Activated CD8-positive, alpha-beta memory T cell treated with anti-CD3 and anti-CD28 coated beads for 36 hours (primary cell): ENCODE results near the gene POU3F1. TPM values are rescaled to one million over a fixed set of nuclear protein-coding genes. Genes with fewer than 3 reads are reported as not detected.

Source experiments
- CTCF ChIA-PET: fragments of 350-600 bp; sonication (Branson Sonifier 250); formaldehyde crosslinking; loops from one replicate; lab custom pipeline; 2021; ENCODE audit warnings: antibody characterized with exemption; lab: Charles Lee
- POLR2A ChIA-PET: fragments of 350-600 bp; sonication (Branson Sonifier 250); formaldehyde crosslinking; loops from one replicate; lab custom pipeline; 2021; ENCODE audit warnings: antibody characterized with exemption; lab: Charles Lee
- total RNA-seq, 2 experiments: library from RNA; stranded (reverse); gene quantifications; one replicate each; pipeline ENCODE4 v1.2.3, GENCODE V29; 2021

The POU3F1 gene
- total RNA-seq: under 1 TPM; 0.08 to 0.15 TPM

GRCh38 chr1:38046333-38046883, at the start of gene POU3F1:
POU3F1 (minus strand) TSS chr1:38046793; CDS start chr1:38046743, 50 bp downstream.
- ChIA-PET CTCF (interaction anchor here (1.7 kb wide), 1 partner anchor 16 kb away, joined by 4 read pairs; no protein-coding TSS in a partner anchor), POLR2A (interaction anchor here (0.6 to 2.2 kb wide), 2 partner anchors 17 to 128 kb away, joined by 3 to 8 read pairs; no protein-coding TSS in a partner anchor)

GRCh38 chr1:38095454-38095931, 48.9 kb upstream of the POU3F1 start:
- ChIA-PET POLR2A (no interaction called here), CTCF (no interaction called here)

- ChIA-PET CTCF (no interaction called here), POLR2A (no interaction called here)
These were observed 48.2 kb upstream of the POU3F1 start for GRCh38 chr1:38094711-38095290.

- ChIA-PET CTCF (no interaction called here), POLR2A (no interaction called here)
These were observed 47.3 kb upstream of the POU3F1 start for GRCh38 chr1:38093569-38094520.

- POLR2A ChIA-PET: interaction anchor here (0.6 kb wide), 1 partner anchor 11 kb away, joined by 5 read pairs; no protein-coding TSS in a partner anchor
- CTCF ChIA-PET: interaction anchor here (1.3 kb wide), 1 partner anchor 21 kb away, joined by 5 read pairs; no protein-coding TSS in a partner anchor
These were observed 45.7 kb upstream of the POU3F1 start for GRCh38 chr1:38092256-38092655.

- POLR2A ChIA-PET: no interaction called here
- CTCF ChIA-PET: no interaction called here
These were observed 44.2 kb upstream of the POU3F1 start for GRCh38 chr1:38090796-38091195.

GRCh38 chr1:38089712-38090360, 43.2 kb upstream of the POU3F1 start:
- POLR2A ChIA-PET: no interaction called here
- CTCF ChIA-PET: no interaction called here

- ChIA-PET POLR2A (no interaction called here), CTCF (no interaction called here)
These were observed 42.2 kb upstream of the POU3F1 start for GRCh38 chr1:38088791-38089190.

- CTCF ChIA-PET: no interaction called here
- POLR2A ChIA-PET: no interaction called here
These were observed 41.8 kb upstream of the POU3F1 start for GRCh38 chr1:38088366-38088765.

GRCh38 chr1:38087676-38088075, 41.1 kb upstream of the POU3F1 start:
- POLR2A ChIA-PET: no interaction called here
- CTCF ChIA-PET: no interaction called here

GRCh38 chr1:38085666-38086330, 39.2 kb upstream of the POU3F1 start:
- POLR2A ChIA-PET: no interaction called here
- CTCF ChIA-PET: no interaction called here

- ChIA-PET CTCF (interaction anchor here (0.7 kb wide), 1 partner anchor 561 kb away, joined by 6 read pairs; no protein-coding TSS in a partner anchor), POLR2A (no interaction called here)
These were observed 38.1 kb upstream of the POU3F1 start for GRCh38 chr1:38084700-38085099.

- CTCF ChIA-PET: no interaction called here
- POLR2A ChIA-PET: no interaction called here
These were observed 37.5 kb upstream of the POU3F1 start for GRCh38 chr1:38084113-38084512.

- ChIA-PET CTCF (no interaction called here), POLR2A (no interaction called here)
These were observed 36.9 kb upstream of the POU3F1 start for GRCh38 chr1:38083541-38083940.

- ChIA-PET POLR2A (no interaction called here), CTCF (no interaction called here)
These were observed 36.2 kb upstream of the POU3F1 start for GRCh38 chr1:38082769-38083263.

- ChIA-PET POLR2A (no interaction called here), CTCF (no interaction called here)
These were observed 32.4 kb upstream of the POU3F1 start for GRCh38 chr1:38079019-38079418.

GRCh38 chr1:38077523-38078147, 31.0 kb upstream of the POU3F1 start:
- ChIA-PET POLR2A (no interaction called here), CTCF (interaction anchor here (1.0 kb wide), 1 partner anchor 48 kb away, joined by 3 read pairs; no protein-coding TSS in a partner anchor)

GRCh38 chr1:38076455-38076854, 29.9 kb upstream of the POU3F1 start:
- CTCF ChIA-PET: interaction anchor here (1.0 kb wide), 1 partner anchor 47 kb away, joined by 3 read pairs; no protein-coding TSS in a partner anchor
- POLR2A ChIA-PET: no interaction called here
